IMR-90 (cell line): ENCODE data around the gene ELOVL1. TPM values are rescaled to one million over a fixed set of nuclear protein-coding genes. Genes with fewer than 3 reads are reported as not detected.

ENCODE experiments used
- ATAC-seq: fragments of 200-7000 bp; cut with Tn5 transposase; 2 replicates; pipeline ENCODE4 v1.9.1; 2020; ENCODE audit warnings: low read depth, mild to moderate bottlenecking, moderate library complexity
- BruUV-seq: library from RNA; stranded (reverse); fragments of 400-500 nt; replicated peaks from 2 replicates; lab custom pipeline; 2021; lab: Mats Ljungman, UMichigan
- CTCF ChIA-PET: fragments of 300-600 bp; formaldehyde crosslinking; extraction: SDS; loops from one replicate; lab custom pipeline; 2021; ENCODE audit warnings: antibody characterized with exemption; lab: Yijun Ruan, JAX
- POLR2A ChIA-PET: fragments of 300-600 bp; sonication (Branson Sonifier 250); formaldehyde crosslinking; loops from one replicate; lab custom pipeline; 2022; ENCODE audit warnings: antibody characterized with exemption; ENCODE audit not compliant: unreplicated experiment; lab: Charles Lee
- DNase-seq: peaks from one replicate; pipeline ENCODE4 v3.0.0; 2013
- H2AFZ ChIP-seq: replicated peaks from 2 replicates; pipeline ENCODE3; 2013; ENCODE audit warnings: low read length, mild to moderate bottlenecking; ENCODE audit not compliant: poor library complexity
- H2AK5ac ChIP-seq: 2 replicates; pipeline ENCODE4 v1.6.1; 2013; ENCODE audit warnings: low read depth, low read length, inconsistent platforms
- H2AK9ac ChIP-seq: replicated peaks from 2 replicates; pipeline ENCODE3; 2013; ENCODE audit warnings: mild to moderate bottlenecking, low read depth, low read length, moderate library complexity; ENCODE audit not compliant: poor library complexity
- H2BK120ac ChIP-seq: 2 replicates; pipeline ENCODE4 v1.6.1; 2013; ENCODE audit warnings: low read depth, low read length, inconsistent platforms
- H2BK15ac ChIP-seq: 3 replicates; pipeline ENCODE4 v1.6.1; 2013; ENCODE audit warnings: low read depth, low read length, inconsistent platforms
- H2BK20ac ChIP-seq: 2 replicates; pipeline ENCODE4 v1.6.1; 2013; ENCODE audit warnings: low read depth, mild to moderate bottlenecking, inconsistent platforms, low read length, moderate library complexity
- H2BK5ac ChIP-seq: 2 replicates; pipeline ENCODE4 v1.6.1; 2013; ENCODE audit warnings: mild to moderate bottlenecking, low read depth, low read length, inconsistent platforms; ENCODE audit not compliant: poor library complexity, severe bottlenecking
- H3K14ac ChIP-seq: replicated peaks from 2 replicates; pipeline ENCODE4 v1.6.1; 2013; ENCODE audit warnings: low read depth, low read length, inconsistent platforms
- H3K18ac ChIP-seq: 2 replicates; pipeline ENCODE4 v1.6.1; 2013; ENCODE audit warnings: low read depth, low read length, control low read depth
- H3K23ac ChIP-seq: 2 replicates; pipeline ENCODE4 v1.6.1; 2013; ENCODE audit warnings: low read depth, low read length, inconsistent platforms
- H3K27ac ChIP-seq: 2 replicates; pipeline ENCODE4 v1.5.1; 2013; ENCODE audit warnings: mild to moderate bottlenecking, control low read depth, low read length; ENCODE audit not compliant: insufficient read depth
- H3K27me3 ChIP-seq: 2 replicates; pipeline ENCODE4 v1.6.1; 2013; ENCODE audit warnings: low read length; ENCODE audit not compliant: control insufficient read depth, insufficient read depth
- H3K36me3 ChIP-seq: 2 replicates; pipeline ENCODE4 v1.6.1; 2013; ENCODE audit warnings: low read length, mixed read lengths; ENCODE audit not compliant: control insufficient read depth, insufficient read depth
- H3K4ac ChIP-seq: 2 replicates; pipeline ENCODE4 v1.6.1; 2013; ENCODE audit warnings: low read depth, low read length, inconsistent platforms
- H3K4me1 ChIP-seq: 2 replicates; pipeline ENCODE4 v1.6.1; 2013; ENCODE audit warnings: low read length, mixed read lengths; ENCODE audit not compliant: control insufficient read depth, insufficient read depth
- H3K4me2 ChIP-seq: 2 replicates; pipeline ENCODE4 v1.6.1; 2013; ENCODE audit warnings: low read depth, mild to moderate bottlenecking, control low read depth, low read length, moderate library complexity
- H3K4me3 ChIP-seq: 2 replicates; pipeline ENCODE4 v1.5.1; 2013; ENCODE audit warnings: low read depth, mild to moderate bottlenecking, control low read depth, low read length, moderate library complexity; ENCODE audit not compliant: insufficient read depth
- H3K56ac ChIP-seq: 2 replicates; pipeline ENCODE4 v1.6.1; 2013; ENCODE audit warnings: low read length, inconsistent platforms; ENCODE audit not compliant: insufficient read depth; ENCODE audit errors: extremely low read depth
- H3K79me1 ChIP-seq, 2 experiments: 2 replicates each; pipeline ENCODE4 v1.6.1; 2013; ENCODE audit warnings: low read length in 2 of 2, inconsistent platforms in 1 of 2, low read depth in 1 of 2
- H3K9ac ChIP-seq: 2 replicates; pipeline ENCODE4 v1.6.1; 2013; ENCODE audit warnings: low read depth, low read length, control low read depth
- H3K9me1 ChIP-seq: 2 replicates; pipeline ENCODE4 v1.6.1; 2013; ENCODE audit warnings: low read length, inconsistent platforms; ENCODE audit not compliant: insufficient read depth
- H3K9me3 ChIP-seq: 2 replicates; pipeline ENCODE4 v1.6.1; 2013; ENCODE audit warnings: low read length; ENCODE audit not compliant: control insufficient read depth, insufficient read depth
- H4K20me1 ChIP-seq: 2 replicates; pipeline ENCODE4 v1.6.1; 2013; ENCODE audit warnings: low read length, inconsistent platforms; ENCODE audit not compliant: insufficient read depth
- H4K5ac ChIP-seq: 2 replicates; pipeline ENCODE4 v1.6.1; 2013; ENCODE audit warnings: mild to moderate bottlenecking, low read depth, low read length, control low read depth
- H4K8ac ChIP-seq, 2 experiments: 2 replicates each; pipeline ENCODE4 v1.6.1; 2013; ENCODE audit warnings: low read depth in 2 of 2, low read length in 2 of 2, control low read depth in 1 of 2, inconsistent platforms in 1 of 2
- H4K91ac ChIP-seq: 2 replicates; pipeline ENCODE4 v1.6.1; 2013; ENCODE audit warnings: low read depth, low read length, inconsistent platforms; ENCODE audit not compliant: insufficient read depth
- BHLHE40 ChIP-seq: fragments of 150-350 bp; IDR thresholded peaks from 2 replicates; pipeline ENCODE4 v1.6.1; 2016; ENCODE audit warnings: mild to moderate bottlenecking, low read depth, low read length
- CEBPB ChIP-seq: IDR thresholded peaks from 2 replicates; pipeline ENCODE4 v1.6.1; 2012; ENCODE audit warnings: low read depth, low read length, improper control_type of control experiment
- CHD1 ChIP-seq: IDR thresholded peaks from 2 replicates; pipeline ENCODE4 v1.6.1; 2012; ENCODE audit warnings: low read depth, low read length, improper control_type of control experiment
- CTCF ChIP-seq: conservative IDR thresholded peaks from 2 replicates; pipeline ENCODE4 v1.5.1; 2012; ENCODE audit warnings: mild to moderate bottlenecking, low read depth, low read length, improper control_type of control experiment
- ELK1 ChIP-seq: fragments of 150-350 bp; IDR thresholded peaks from 2 replicates; pipeline ENCODE4 v1.6.1; 2016; ENCODE audit warnings: low read depth, mild to moderate bottlenecking, low read length, moderate library complexity, borderline replicate concordance
- FOS ChIP-seq: fragments of 150-350 bp; IDR thresholded peaks from 2 replicates; pipeline ENCODE4 v1.6.1; 2016; ENCODE audit warnings: low read depth, low read length
- MAFK ChIP-seq: IDR thresholded peaks from 2 replicates; pipeline ENCODE4 v1.6.1; 2012; ENCODE audit warnings: low read depth, low read length, improper control_type of control experiment
- MAZ ChIP-seq: IDR thresholded peaks from 2 replicates; pipeline ENCODE4 v1.6.1; 2012; ENCODE audit warnings: low read depth, mild to moderate bottlenecking, low read length, improper control_type of control experiment, moderate library complexity, borderline replicate concordance
- MXI1 ChIP-seq: IDR thresholded peaks from 2 replicates; pipeline ENCODE4 v1.6.1; 2012; ENCODE audit warnings: low read depth, mild to moderate bottlenecking, low read length, moderate library complexity, borderline replicate concordance
- NFE2L2 ChIP-seq: fragments of 150-350 bp; IDR thresholded peaks from 2 replicates; pipeline ENCODE4 v1.6.1; 2016; ENCODE audit warnings: low read depth, mild to moderate bottlenecking, low read length
- POLR2A ChIP-seq: IDR thresholded peaks from 2 replicates; pipeline ENCODE4 v1.6.1; 2012; ENCODE audit warnings: mild to moderate bottlenecking, low read depth, low read length
- RAD21 ChIP-seq: IDR thresholded peaks from 2 replicates; pipeline ENCODE4 v1.6.1; 2012; ENCODE audit warnings: low read length, improper control_type of control experiment
- RFX5 ChIP-seq: IDR thresholded peaks from 2 replicates; pipeline ENCODE4 v1.8.0; 2012; ENCODE audit warnings: low read depth, mild to moderate bottlenecking, low read length, moderate library complexity
- SMC3 ChIP-seq: fragments of 150-350 bp; IDR thresholded peaks from 2 replicates; pipeline ENCODE4 v1.6.1; 2016; ENCODE audit warnings: low read depth, mild to moderate bottlenecking, antibody characterized with exemption, low read length, moderate library complexity
- USF2 ChIP-seq: fragments of 150-350 bp; IDR thresholded peaks from 2 replicates; pipeline ENCODE4 v1.6.1; 2017; ENCODE audit warnings: mild to moderate bottlenecking, antibody characterized with exemption, low read length, low read depth
- WGBS, 2 experiments: methylation state at CpG; one replicate each; pipeline versions ENCODE4 v1.1.5 to v1.1.7; 2013; ENCODE audit warnings: missing lambda C conversion rate in 2 of 2; ENCODE audit not compliant: insufficient read length in 1 of 2; ENCODE audit errors: extremely low coverage in 2 of 2; 5-methylcytosine and 5-hydroxymethylcytosine counted together
- dilution Hi-C: fragments of 300-500 bp; cut with HindIII; formaldehyde crosslinking; loops from one replicate; pipeline ENCODE4 v1.14.3; 2018; ENCODE audit warnings: low sequenced_read_pairs; ENCODE audit not compliant: unreplicated experiment
- in situ Hi-C: fragments of 300-500 bp; cut with MboI; formaldehyde crosslinking; loops from 3 replicates; pipeline ENCODE4 v1.14.3; 2019; ENCODE audit warnings: low sequenced_read_pairs, inconsistent platforms, mixed read lengths
- intact Hi-C: fragments of 100-400 bp; cut with micrococcal nuclease; formaldehyde crosslinking; loops from 2 replicates; pipeline ENCODE4 v1.10.0; 2022
- polyA plus RNA-seq, 3 experiments: library from polyadenylated mRNA; depleted of rRNA; stranded (reverse); fragments of >200 nt; gene quantifications; 2 replicates each; pipeline ENCODE4 v1.2.3, GENCODE V29; 2012; ENCODE audit warnings: low replicate concordance in 1 of 3
- total RNA-seq: library from RNA; depleted of rRNA; stranded (reverse); fragments of >200 nt; gene quantifications from 2 replicates; pipeline ENCODE4 v1.2.3, GENCODE V29; 2012

The ELOVL1 gene
- total and polyA plus RNA-seq, 2 of the 4 experiments (the other 2 are of a cell fraction), result 88.9 to 211 TPM

- H3K9me1 ChIP-seq, result peaks cover 8% of the 10 kb centered on the region; the same call in 1 of the 2 replicates
- H4K91ac ChIP-seq, result no peak overlapping the region
- H3K27ac ChIP-seq, result no peak overlapping the region
- H3K9me3 ChIP-seq, result no peaks in the 10 kb centered on the region
- peaks cover 4% of the 10 kb centered on the region; the same call in 1 of the 2 replicates for H3K4me1 ChIP-seq
- H3K27me3 ChIP-seq, result no peaks in the 10 kb centered on the region
- peaks cover 37 to 50% of the 10 kb centered on the region in 2 experiments for H3K79me1 ChIP-seq
- in situ Hi-C loops, result loop anchor here (25.0 kb wide), 1 partner anchor 490 kb away; no protein-coding TSS in a partner anchor
- intact Hi-C loops, result no loop called here
- H3K23ac ChIP-seq, result no peak overlapping the region
- no peak overlapping the region for H3K4me3 ChIP-seq
- no peak overlapping the region for H2BK120ac ChIP-seq
- no peak overlapping the region for H2BK20ac ChIP-seq
- CTCF ChIA-PET, result interaction anchor here (1.4 kb wide), 1 partner anchor 12 kb away, joined by 4 read pairs; no protein-coding TSS in a partner anchor
- no peak overlapping the region for H4K8ac ChIP-seq
- no peak overlapping the region for H3K18ac ChIP-seq
- dilution Hi-C loops, result no loop called here
- no peak overlapping the region for H3K56ac ChIP-seq
- no peak overlapping the region for H4K5ac ChIP-seq
- no peak overlapping the region for H3K9ac ChIP-seq
- H4K20me1 ChIP-seq, result no peaks in the 10 kb centered on the region
- peaks cover 31% of the 10 kb centered on the region for H3K36me3 ChIP-seq
- BruUV-seq, result no TSS peak
- no peak overlapping the region for H2AK5ac ChIP-seq
- no peak overlapping the region for H2AK9ac ChIP-seq
- DNase-seq (no peak), ATAC-seq (no peak)
- 100% methylated on average over 2 of the region's 6 CpGs; no CpG with 5 or more reads in 1 of the 2 experiments for WGBS, 2 experiments
- POLR2A ChIA-PET, result no interaction called here
- no peak overlapping the region for H3K4ac ChIP-seq
- H3K4me2 ChIP-seq, result no peak overlapping the region
- no peak overlapping the region for H2BK15ac ChIP-seq
- no peak overlapping the region for H2BK5ac ChIP-seq
- H3K14ac ChIP-seq, result no peak overlapping the region
- H2AFZ ChIP-seq, result no peak overlapping the region
- TF ChIP-seq BHLHE40, result no peak
- no peak for TF ChIP-seq MAZ
- TF ChIP-seq NFE2L2, result no peak
- TF ChIP-seq POLR2A, result no peak
- TF ChIP-seq SMC3, result no peak
- TF ChIP-seq CTCF, result no peak
- no peak for TF ChIP-seq RAD21
- TF ChIP-seq CEBPB, result no peak
- TF ChIP-seq MAFK, result no peak
- TF ChIP-seq USF2, result no peak
- no peak for TF ChIP-seq FOS
- TF ChIP-seq RFX5, result no peak
- TF ChIP-seq ELK1, result no peak
- TF ChIP-seq CHD1, result no peak
- no peak for TF ChIP-seq MXI1
Observed at GRCh38 chr1:43402089-43402865, 34.5 kb upstream of the ELOVL1 start.
